GM12865 (cell line): ENCODE data around the gene DNAJB8.

ENCODE experiments used
- DNase-seq: peaks from one replicate; pipeline ENCODE4 v3.0.0; 2010; ENCODE audit warnings: low read depth
- H3K4me3 ChIP-seq: 2 replicates; pipeline ENCODE4 v1.5.1; 2011; ENCODE audit warnings: mild to moderate bottlenecking, low read depth, low read length, control low read depth
- CTCF ChIP-seq: IDR thresholded peaks from 2 replicates; pipeline ENCODE4 v1.5.1; 2011; ENCODE audit warnings: low read length, control low read depth, low read depth, inconsistent platforms; ENCODE audit not compliant: insufficient read depth; ENCODE audit errors: missing control alignments

DNAJB8 gene

DNA sequence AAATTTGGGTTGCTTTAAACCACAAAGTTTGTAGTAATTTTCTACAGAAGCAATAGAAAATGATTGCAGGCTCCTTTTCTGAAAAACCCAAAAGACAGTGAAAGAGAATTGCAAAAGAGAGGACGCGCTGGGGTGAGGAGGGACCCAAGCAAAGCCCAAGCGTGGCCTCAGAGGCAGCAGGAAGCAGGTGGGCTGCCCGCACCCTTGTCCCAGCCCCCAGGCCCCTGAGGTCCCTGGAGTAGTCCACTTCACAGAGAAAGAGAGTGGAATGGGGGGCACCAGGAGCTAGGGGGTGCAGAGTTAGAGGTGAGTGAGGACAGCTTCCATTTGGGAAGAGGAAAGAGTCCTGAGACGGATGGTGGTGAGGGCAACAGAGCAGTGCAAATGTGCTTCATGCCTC lies 11.6 kb downstream of the DNAJB8 start:
- H3K4me3 ChIP-seq: no peak overlapping the region
- no peak for TF ChIP-seq CTCF
- DNase-seq: no peak

- no peak overlapping the region for H3K4me3 ChIP-seq
- no peak for TF ChIP-seq CTCF
- DNase-seq: no peak
These were observed 12.4 kb downstream of the DNAJB8 start for GRCh38 chr3:128454310-128454618.

DNA sequence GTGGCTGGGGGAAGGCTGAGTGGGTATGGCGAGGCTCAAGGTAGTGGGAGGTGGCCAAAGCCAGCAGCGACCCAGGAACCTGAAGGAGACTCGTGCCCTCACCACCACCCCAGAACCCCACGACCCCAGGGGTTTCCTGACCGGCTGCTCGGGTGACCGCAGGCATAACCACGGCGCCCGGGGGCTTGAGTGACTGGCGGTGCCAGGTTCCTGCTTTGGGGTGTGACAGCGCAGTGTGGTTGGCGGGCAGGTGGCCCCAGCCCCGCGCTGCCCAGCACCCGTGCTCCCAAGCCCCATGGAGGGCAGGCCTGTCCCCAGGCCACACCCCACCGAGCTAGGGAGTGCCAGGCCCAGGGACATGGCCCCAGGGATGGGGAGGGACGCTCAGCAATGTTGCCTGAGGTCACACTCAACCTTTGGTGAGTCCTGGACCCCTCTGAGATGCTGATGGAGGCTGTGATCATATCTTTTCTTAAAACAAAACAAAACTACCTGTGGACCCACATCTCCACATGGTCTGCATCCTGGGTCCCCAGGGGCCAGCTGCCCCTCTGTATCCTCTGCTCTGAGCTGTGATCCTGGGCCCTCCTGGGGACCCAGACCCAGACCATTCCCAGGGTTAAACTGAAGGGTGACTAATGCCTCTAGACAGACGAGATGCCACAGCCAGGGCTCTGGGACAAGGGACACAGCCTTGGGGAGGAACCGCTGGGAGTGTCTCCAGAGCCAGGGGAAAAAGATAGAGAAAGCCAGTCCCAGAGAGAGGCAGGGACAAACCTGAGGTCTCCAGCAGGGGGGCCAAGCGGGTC lies 13.0 kb downstream of the DNAJB8 start:
- DNase-seq: no peak
- H3K4me3 ChIP-seq: no peak overlapping the region
- no peak for TF ChIP-seq CTCF

DNA sequence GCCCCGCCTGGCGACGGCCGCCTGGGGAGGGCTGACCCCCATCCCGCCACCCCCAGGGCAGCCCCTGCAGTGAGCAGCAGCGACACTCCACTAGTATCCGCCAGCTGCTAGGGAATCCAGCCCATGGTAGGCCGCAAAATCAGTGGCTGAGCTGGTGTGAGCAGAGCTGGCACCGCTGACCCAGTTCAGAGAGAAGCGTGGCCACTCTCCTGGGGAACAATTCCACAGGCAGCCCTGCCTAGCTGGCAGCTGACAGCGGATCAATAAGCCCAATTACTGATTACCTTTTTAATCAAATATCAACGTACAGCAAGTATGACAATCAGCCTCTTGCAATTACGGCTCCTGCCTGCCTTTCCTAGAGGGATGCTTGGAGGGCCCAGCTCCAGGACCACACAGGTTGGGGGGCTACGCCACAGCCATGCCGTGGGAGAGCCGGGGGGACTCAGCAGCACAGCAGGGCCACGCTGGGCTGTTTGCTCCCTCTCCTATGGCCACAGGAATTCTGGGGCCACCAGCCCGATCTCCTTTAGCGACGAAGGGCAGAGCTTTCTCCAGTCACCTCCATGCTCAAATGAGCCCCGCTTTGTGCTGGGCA lies 13.9 kb downstream of the DNAJB8 start:
- no peak for DNase-seq
- no peak for TF ChIP-seq CTCF
- H3K4me3 ChIP-seq: no peak overlapping the region

DNA sequence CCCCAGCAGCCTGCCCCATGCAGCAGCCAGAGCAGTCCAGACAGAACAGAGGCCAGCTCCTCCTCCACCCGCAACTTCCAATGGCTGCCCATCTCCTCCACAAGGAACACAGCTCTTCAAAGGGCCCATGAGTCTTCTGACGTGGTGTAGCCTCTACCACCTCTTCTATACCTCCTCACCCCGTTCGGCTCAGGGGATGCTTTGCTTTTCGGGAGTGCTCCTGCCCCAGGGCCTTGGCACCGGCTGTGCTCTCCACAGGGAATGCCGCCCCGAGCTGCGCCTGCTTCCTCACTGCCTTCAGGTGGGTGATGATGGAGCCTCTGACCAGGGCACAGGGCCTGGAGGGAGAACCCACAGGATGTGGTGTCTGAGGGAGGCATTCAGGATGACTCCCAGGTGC lies 14.6 kb downstream of the DNAJB8 start:
- no peak overlapping the region for H3K4me3 ChIP-seq
- no peak for DNase-seq
- no peak for TF ChIP-seq CTCF

- DNase-seq: no peak
- no peak overlapping the region for H3K4me3 ChIP-seq
- no peak for TF ChIP-seq CTCF
These were observed 17.5 kb downstream of the DNAJB8 start for GRCh38 chr3:128449111-128449638.
